Stimulated activated naive CD8-positive, alpha-beta T cell treated with anti-CD3 and anti-CD28 coated beads, Interleukin-15, Interleukin-2, amounts not matched to agents 100 ng/mL and 50 ng/mL, for 24 hours (primary cell): Measurements from ENCODE around the gene FRMD4B.

Source experiments
- H3K27ac Mint-ChIP-seq: one replicate; pipeline ENCODE4 v1.8.0; 2021; ENCODE audit warnings: mild to moderate bottlenecking, mixed read lengths
- H3K27me3 Mint-ChIP-seq: one replicate; pipeline ENCODE4 v1.8.0; 2021; ENCODE audit warnings: mixed read lengths
- H3K36me3 Mint-ChIP-seq: one replicate; pipeline ENCODE4 v1.8.0; 2021; ENCODE audit warnings: low read depth, mixed read lengths
- H3K4me1 Mint-ChIP-seq: one replicate; pipeline ENCODE4 v1.8.0; 2021; ENCODE audit warnings: low read depth, mixed read lengths
- H3K4me3 Mint-ChIP-seq: one replicate; pipeline ENCODE4 v1.8.0; 2021; ENCODE audit warnings: mild to moderate bottlenecking, mixed read lengths
- H3K9me3 Mint-ChIP-seq: one replicate; pipeline ENCODE4 v1.8.0; 2021; ENCODE audit warnings: mixed read lengths

Gene FRMD4B

GRCh38 chr3:69411346-69411745 is 25.5 kb upstream of the FRMD4B start:
- Mint-ChIP-seq H3K4me3 (no peak overlapping the region), H3K4me1 (peaks cover 5% of the 10 kb centered on the region), H3K27me3 (peaks cover 9% of the 10 kb centered on the region), H3K27ac (no peak overlapping the region), H3K36me3 (no peaks in the 10 kb centered on the region), H3K9me3 (no peaks in the 10 kb centered on the region)

DNA sequence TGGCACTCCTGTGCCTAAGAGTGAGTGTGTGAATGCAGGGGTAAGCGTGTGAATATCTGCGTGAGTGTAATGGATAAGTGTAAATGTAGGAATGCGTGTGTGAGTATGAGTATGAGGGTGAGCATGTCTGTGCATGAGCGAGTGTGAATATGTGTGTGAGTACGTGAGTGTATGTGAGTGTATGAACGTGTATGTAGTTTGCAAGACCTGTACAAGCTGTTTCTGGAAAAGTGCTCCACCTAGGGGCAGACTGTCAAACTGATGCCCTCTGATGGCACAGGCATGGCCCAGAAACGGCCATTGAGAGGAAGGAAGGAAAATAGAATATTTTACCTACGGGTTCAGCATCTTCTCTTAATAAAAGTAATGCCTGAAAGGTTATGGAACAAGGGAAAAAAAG is 24.4 kb upstream of the FRMD4B start:
- Mint-ChIP-seq H3K27me3 (peaks cover 9% of the 10 kb centered on the region), H3K4me3 (no peak overlapping the region), H3K36me3 (no peaks in the 10 kb centered on the region), H3K4me1 (peaks cover 5% of the 10 kb centered on the region), H3K27ac (no peak overlapping the region), H3K9me3 (no peaks in the 10 kb centered on the region)

DNA sequence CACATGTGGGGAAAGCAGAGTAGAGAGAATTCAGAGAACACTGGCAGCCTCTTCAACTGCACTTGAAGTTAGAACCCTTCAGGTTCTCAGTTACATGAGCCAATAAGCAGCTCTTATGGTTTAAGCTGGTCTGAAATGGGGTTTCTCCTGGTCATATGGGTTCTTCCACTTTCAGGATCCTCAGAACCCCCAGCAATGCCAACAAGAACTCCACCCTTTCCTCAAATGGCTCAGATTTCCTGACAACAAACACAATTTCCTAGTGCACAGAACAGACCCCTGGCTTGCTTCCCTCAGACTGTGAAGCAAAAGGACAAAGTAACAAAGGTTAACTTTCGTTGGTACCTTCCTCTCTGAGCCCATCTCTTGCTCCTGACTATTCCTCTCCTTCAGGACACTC is 23.9 kb upstream of the FRMD4B start:
- Mint-ChIP-seq H3K9me3 (peaks cover 4% of the 10 kb centered on the region), H3K27me3 (peaks cover 9% of the 10 kb centered on the region), H3K27ac (no peak overlapping the region), H3K4me3 (no peak overlapping the region), H3K4me1 (peaks cover 5% of the 10 kb centered on the region), H3K36me3 (no peaks in the 10 kb centered on the region)

DNA sequence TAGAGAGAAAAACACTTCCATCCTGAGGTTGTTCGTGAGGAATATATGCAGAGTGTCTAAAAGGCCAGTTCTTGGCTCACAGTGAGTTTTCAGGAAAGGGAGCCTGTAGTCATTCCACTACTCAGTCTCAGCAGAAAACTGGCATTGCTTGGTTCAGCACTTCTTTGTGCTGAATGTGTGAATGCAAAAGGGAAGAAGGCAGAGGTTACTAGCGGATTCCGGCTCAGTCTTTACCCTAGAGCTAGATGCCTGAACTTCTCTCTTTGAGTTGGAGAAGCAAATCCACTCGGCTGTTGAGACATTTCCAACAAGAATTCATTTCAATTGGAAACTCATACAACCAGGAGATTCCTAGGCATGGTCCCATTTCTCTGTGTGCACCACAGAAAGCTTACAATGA is 23.1 kb upstream of the FRMD4B start:
- Mint-ChIP-seq H3K4me1 (peaks cover 5% of the 10 kb centered on the region), H3K9me3 (peaks cover 8% of the 10 kb centered on the region), H3K36me3 (no peaks in the 10 kb centered on the region), H3K27me3 (peaks cover 9% of the 10 kb centered on the region), H3K27ac (no peak overlapping the region), H3K4me3 (no peak overlapping the region)

DNA sequence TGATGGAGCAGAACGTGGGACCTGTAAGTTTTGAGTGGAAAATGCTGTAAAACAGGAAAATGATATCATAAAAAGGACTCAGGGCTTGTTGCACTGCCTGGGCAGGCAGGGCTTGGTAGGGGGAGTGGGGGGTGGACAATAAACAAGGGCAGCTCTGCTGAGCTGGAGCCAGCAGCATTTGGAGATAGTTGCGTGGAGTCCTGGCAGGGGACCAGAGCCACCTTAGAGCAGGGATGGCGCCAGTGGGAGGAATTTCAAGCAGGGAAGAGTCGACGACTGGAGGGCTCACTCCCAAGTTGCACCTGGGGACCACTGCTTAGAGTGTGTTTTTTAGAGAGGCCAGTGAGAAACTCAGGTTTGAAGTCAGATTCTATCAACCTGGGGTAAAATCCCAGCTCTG is 22.7 kb upstream of the FRMD4B start:
- H3K4me1 Mint-ChIP-seq, result peaks cover 5% of the 10 kb centered on the region
- no peak overlapping the region for H3K4me3 Mint-ChIP-seq
- no peaks in the 10 kb centered on the region for H3K36me3 Mint-ChIP-seq
- H3K9me3 Mint-ChIP-seq, result peaks cover 8% of the 10 kb centered on the region
- H3K27ac Mint-ChIP-seq, result no peak overlapping the region
- peaks cover 9% of the 10 kb centered on the region for H3K27me3 Mint-ChIP-seq

DNA sequence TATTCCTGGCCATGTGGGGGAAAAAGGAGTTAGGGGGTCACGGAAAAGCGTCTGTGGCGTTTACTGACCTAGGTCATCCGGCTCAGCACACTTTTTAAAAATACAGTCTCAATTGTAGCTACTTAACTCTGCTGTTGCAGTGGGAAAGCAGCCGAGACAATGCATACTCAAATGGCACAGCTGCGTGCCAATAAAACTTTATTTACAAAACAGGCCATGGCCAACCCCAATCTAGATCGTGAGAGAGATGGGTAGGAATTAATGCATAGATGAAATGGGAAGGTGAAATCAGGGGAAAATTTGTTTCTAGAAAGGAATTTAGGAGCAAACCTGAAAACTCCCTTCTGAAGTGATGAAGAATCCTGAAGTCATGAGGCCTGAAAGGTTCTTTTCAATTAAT is 22.0 kb upstream of the FRMD4B start:
- Mint-ChIP-seq H3K9me3 (peaks cover 8% of the 10 kb centered on the region), H3K4me1 (peaks cover 5% of the 10 kb centered on the region), H3K27ac (no peak overlapping the region), H3K27me3 (peaks cover 9% of the 10 kb centered on the region), H3K36me3 (no peaks in the 10 kb centered on the region), H3K4me3 (no peak overlapping the region)

DNA sequence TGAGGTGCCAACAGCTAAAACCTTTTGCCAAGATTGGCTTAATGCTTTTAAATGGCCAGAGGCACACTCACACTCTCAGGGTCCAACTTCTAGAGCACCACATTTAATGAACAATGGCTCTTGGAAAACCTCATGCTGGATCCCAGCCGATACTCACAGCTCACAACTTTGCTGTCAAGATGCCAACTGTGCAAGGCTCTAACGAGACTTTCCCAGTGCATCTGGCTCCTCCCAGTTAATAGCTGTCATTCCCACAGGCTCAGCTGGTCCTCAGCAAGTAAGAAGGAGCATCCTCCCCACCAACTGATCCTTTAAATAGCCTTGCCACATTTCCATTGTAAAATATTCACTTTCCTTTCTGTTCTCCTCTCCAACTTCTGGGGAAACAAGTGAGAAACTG is 20.3 kb upstream of the FRMD4B start:
- Mint-ChIP-seq H3K36me3 (no peaks in the 10 kb centered on the region), H3K27me3 (peaks cover 9% of the 10 kb centered on the region), H3K9me3 (peaks cover 8% of the 10 kb centered on the region), H3K4me1 (peaks cover 5% of the 10 kb centered on the region), H3K4me3 (no peak overlapping the region), H3K27ac (no peak overlapping the region)

DNA sequence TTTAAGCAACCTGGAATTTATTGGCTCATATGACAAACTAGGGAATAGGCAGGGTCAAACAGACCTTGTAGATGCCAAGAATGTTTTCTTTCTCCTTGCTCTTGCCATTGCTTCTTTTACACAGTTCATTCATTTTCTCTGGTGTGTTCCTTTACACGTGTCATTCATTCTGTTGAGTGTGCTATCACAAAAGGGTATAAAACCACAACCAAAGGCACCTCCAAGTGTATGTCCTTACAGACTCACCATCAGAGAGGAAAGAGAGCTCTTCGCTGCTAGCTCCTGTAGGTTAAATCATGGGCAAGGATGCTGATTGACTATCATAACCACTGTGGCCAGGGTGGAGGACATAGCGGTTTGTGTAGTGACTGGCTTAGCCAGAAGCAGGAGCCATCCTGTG is 19.2 kb upstream of the FRMD4B start:
- Mint-ChIP-seq H3K9me3 (peaks cover 8% of the 10 kb centered on the region), H3K4me3 (no peak overlapping the region), H3K4me1 (peaks cover under 1% of the 10 kb centered on the region), H3K36me3 (no peaks in the 10 kb centered on the region), H3K27me3 (peaks cover 6% of the 10 kb centered on the region), H3K27ac (no peak overlapping the region)

- H3K4me1 Mint-ChIP-seq, result no peaks in the 10 kb centered on the region
- H3K9me3 Mint-ChIP-seq, result peaks cover 8% of the 10 kb centered on the region
- H3K27ac Mint-ChIP-seq, result no peak overlapping the region
- H3K27me3 Mint-ChIP-seq, result peaks cover 4% of the 10 kb centered on the region
- H3K4me3 Mint-ChIP-seq, result no peak overlapping the region
- no peaks in the 10 kb centered on the region for H3K36me3 Mint-ChIP-seq
Measured at GRCh38 chr3:69403454-69403853, 17.6 kb upstream of the FRMD4B start.

DNA sequence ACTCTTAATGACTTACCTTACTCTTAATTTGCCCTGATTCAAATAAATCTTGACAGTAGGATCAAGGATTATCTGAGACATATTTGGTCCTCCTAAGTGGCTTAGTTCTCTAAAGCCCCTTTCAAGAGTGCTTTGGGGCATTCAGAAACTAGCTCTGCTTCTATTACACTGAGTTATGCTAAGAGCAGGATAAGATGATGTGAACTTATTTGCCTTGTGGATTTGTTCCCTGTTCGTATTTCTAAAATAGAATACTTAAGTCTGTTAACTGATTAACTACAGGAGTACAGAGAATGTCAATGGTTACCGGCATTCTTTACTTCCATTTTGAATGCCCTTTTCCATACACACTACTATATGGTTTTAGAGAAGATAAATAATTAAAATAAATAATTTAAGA is 14.8 kb upstream of the FRMD4B start:
- Mint-ChIP-seq H3K4me3 (no peak overlapping the region), H3K27ac (no peak overlapping the region), H3K27me3 (no peaks in the 10 kb centered on the region), H3K36me3 (no peaks in the 10 kb centered on the region), H3K9me3 (peaks cover 8% of the 10 kb centered on the region), H3K4me1 (no peaks in the 10 kb centered on the region)

GRCh38 chr3:69392850-69393249 is 7.0 kb upstream of the FRMD4B start:
- no peaks in the 10 kb centered on the region for H3K36me3 Mint-ChIP-seq
- no peak overlapping the region for H3K4me3 Mint-ChIP-seq
- H3K27me3 Mint-ChIP-seq, result peaks cover 24% of the 10 kb centered on the region
- no peaks in the 10 kb centered on the region for H3K9me3 Mint-ChIP-seq
- no peak overlapping the region for H3K27ac Mint-ChIP-seq
- H3K4me1 Mint-ChIP-seq, result no peaks in the 10 kb centered on the region

GRCh38 chr3:69392415-69392814 is 6.5 kb upstream of the FRMD4B start:
- Mint-ChIP-seq H3K4me3 (no peak overlapping the region), H3K36me3 (no peaks in the 10 kb centered on the region), H3K27ac (no peak overlapping the region), H3K27me3 (peaks cover 28% of the 10 kb centered on the region), H3K9me3 (no peaks in the 10 kb centered on the region), H3K4me1 (no peaks in the 10 kb centered on the region)

DNA sequence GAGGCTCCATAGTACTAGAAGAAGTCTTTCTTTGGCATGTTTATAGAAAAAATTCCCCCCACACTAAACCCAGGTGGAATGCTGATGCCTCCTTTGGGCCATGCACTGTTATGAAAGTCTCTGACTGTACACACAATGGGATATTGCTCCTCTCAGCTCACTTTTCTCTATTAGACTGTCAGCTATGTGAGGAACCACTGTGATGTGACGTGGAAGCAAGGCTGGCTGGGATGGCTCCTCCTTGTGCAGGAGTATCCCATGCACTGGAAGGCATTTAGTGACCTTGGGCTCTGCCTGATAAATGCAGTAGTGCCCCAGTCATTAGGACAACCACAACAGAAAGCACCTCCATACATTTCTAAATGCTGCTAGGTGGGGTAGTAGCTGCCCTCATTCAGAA is 5.7 kb upstream of the FRMD4B start:
- Mint-ChIP-seq H3K9me3 (no peaks in the 10 kb centered on the region), H3K4me3 (no peak overlapping the region), H3K36me3 (no peaks in the 10 kb centered on the region), H3K27me3 (peaks cover 37% of the 10 kb centered on the region), H3K27ac (no peak overlapping the region), H3K4me1 (peaks cover under 1% of the 10 kb centered on the region)

DNA sequence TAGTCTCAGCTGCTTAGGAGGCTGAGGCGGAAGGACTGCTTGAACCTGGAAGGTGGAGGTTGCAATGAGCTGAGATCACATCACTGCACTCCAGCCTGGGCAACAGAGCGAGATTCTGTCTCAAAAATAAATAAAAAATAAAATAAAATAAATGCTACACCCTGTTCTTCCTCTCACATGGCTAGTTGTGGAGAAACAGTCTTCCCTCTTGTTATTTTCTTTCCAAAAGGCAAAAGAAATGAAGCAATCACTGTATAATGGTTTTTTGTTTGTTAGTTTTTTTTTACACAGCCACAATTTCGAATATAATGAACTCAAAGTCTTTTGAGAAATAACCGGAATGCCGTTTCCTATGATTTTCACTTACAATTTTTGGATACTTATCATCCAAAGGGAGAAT is 4.9 kb upstream of the FRMD4B start:
- H3K27ac Mint-ChIP-seq, result no peak overlapping the region
- H3K36me3 Mint-ChIP-seq, result no peaks in the 10 kb centered on the region
- no peak overlapping the region for H3K4me3 Mint-ChIP-seq
- H3K27me3 Mint-ChIP-seq, result peaks cover 42% of the 10 kb centered on the region
- peaks cover 5% of the 10 kb centered on the region for H3K4me1 Mint-ChIP-seq
- H3K9me3 Mint-ChIP-seq, result no peaks in the 10 kb centered on the region

- Mint-ChIP-seq H3K4me1 (peaks cover 13% of the 10 kb centered on the region), H3K9me3 (no peaks in the 10 kb centered on the region), H3K36me3 (no peaks in the 10 kb centered on the region), H3K27me3 (peaks cover 53% of the 10 kb centered on the region), H3K27ac (no peak overlapping the region), H3K4me3 (no peak overlapping the region)
Measured at GRCh38 chr3:69389520-69390248, 3.8 kb upstream of the FRMD4B start.

DNA sequence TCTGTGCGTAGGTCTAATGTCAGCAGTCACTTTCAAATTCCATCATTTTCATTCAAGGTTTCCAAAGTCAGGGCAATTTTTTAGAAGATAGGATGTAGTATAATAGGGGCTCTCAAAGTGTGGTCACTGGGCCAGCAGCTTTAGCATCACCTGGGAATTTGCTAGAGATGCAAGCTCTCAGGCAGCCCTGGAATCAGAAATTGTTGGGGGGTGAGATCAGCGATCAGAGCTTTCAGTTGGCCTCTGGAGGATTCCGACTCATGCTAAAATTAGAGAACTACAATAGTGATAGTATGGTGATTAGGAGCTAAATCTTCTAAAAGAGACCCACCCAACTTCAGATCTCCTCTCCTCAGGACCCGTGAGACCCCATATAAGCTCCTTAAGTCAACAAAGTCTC is 2.4 kb upstream of the FRMD4B start:
- Mint-ChIP-seq H3K4me3 (no peak overlapping the region), H3K27ac (no peak overlapping the region), H3K9me3 (no peaks in the 10 kb centered on the region), H3K36me3 (no peaks in the 10 kb centered on the region), H3K4me1 (peaks cover 13% of the 10 kb centered on the region), H3K27me3 (peaks cover 63% of the 10 kb centered on the region)
